Measurements from ENCODE around the gene TNKS2.
A peak's percentile ranks its signal among the peaks of the same experiment; 100 is the strongest.

TNKS2 gene

GRCh38 chr10:91797048-91797690 is 1.1 kb upstream of the TNKS2 start:
- TF ChIP-seq RAD21 (IDR thresholded peaks at IDR 0.05; ENCODE audit: low read depth) (no peak), TCF12 (IDR thresholded peaks at IDR 0.05; ENCODE audit: low read depth) (no peak), FOXM1 (IDR thresholded peaks at IDR 0.05; ENCODE audit: borderline replicate concordance, low read depth) (no peak), CREB1 (IDR thresholded peaks at IDR 0.05; ENCODE audit: low read depth) (no peak), MAX (IDR thresholded peaks at IDR 0.05) (no peak), EGR1 (IDR thresholded peaks at IDR 0.05) (no peak), EP300 (IDR thresholded peaks at IDR 0.05; ENCODE audit: borderline replicate concordance) (no peak), TEAD4 (IDR thresholded peaks at IDR 0.05) (no peak), TAF1 (IDR thresholded peaks at IDR 0.05; ENCODE audit: low read depth) (no peak), CEBPB (IDR thresholded peaks at IDR 0.05) (no peak)
- TF ChIP-seq, protein P1, sequence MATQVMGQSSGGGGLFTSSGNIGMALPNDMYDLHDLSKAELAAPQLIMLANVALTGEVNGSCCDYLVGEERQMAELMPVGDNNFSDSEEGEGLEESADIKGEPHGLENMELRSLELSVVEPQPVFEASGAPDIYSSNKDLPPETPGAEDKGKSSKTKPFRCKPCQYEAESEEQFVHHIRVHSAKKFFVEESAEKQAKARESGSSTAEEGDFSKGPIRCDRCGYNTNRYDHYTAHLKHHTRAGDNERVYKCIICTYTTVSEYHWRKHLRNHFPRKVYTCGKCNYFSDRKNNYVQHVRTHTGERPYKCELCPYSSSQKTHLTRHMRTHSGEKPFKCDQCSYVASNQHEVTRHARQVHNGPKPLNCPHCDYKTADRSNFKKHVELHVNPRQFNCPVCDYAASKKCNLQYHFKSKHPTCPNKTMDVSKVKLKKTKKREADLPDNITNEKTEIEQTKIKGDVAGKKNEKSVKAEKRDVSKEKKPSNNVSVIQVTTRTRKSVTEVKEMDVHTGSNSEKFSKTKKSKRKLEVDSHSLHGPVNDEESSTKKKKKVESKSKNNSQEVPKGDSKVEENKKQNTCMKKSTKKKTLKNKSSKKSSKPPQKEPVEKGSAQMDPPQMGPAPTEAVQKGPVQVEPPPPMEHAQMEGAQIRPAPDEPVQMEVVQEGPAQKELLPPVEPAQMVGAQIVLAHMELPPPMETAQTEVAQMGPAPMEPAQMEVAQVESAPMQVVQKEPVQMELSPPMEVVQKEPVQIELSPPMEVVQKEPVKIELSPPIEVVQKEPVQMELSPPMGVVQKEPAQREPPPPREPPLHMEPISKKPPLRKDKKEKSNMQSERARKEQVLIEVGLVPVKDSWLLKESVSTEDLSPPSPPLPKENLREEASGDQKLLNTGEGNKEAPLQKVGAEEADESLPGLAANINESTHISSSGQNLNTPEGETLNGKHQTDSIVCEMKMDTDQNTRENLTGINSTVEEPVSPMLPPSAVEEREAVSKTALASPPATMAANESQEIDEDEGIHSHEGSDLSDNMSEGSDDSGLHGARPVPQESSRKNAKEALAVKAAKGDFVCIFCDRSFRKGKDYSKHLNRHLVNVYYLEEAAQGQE (IDR thresholded peaks at IDR 0.05; ENCODE audit: low read depth), result no peak

GRCh38 chr10:91798649-91799611 is 704 bp downstream of the TNKS2 start:
- TF ChIP-seq NFIC (IDR thresholded peaks at IDR 0.05) (no peak), TCF12 (IDR thresholded peaks at IDR 0.05; ENCODE audit: low read depth) (no peak), TEAD4 (IDR thresholded peaks at IDR 0.05) (no peak), CREB1 (IDR thresholded peaks at IDR 0.05; ENCODE audit: low read depth) (peak; percentile 20; the same call in 1 of the 2 replicates), CEBPB (IDR thresholded peaks at IDR 0.05) (no peak), TAF1 (IDR thresholded peaks at IDR 0.05; ENCODE audit: low read depth) (no peak), MAX (IDR thresholded peaks at IDR 0.05) (no peak), EP300 (IDR thresholded peaks at IDR 0.05; ENCODE audit: borderline replicate concordance) (peak; percentile 31; the same call in 1 of the 2 replicates), YY1 (IDR thresholded peaks at IDR 0.05; ENCODE audit: low read depth) (no peak), FOXM1 (IDR thresholded peaks at IDR 0.05; ENCODE audit: borderline replicate concordance, low read depth) (peak; percentile 13; the same call in 1 of the 2 replicates), RAD21 (IDR thresholded peaks at IDR 0.05; ENCODE audit: low read depth) (no peak)
- TF ChIP-seq, protein P2, sequence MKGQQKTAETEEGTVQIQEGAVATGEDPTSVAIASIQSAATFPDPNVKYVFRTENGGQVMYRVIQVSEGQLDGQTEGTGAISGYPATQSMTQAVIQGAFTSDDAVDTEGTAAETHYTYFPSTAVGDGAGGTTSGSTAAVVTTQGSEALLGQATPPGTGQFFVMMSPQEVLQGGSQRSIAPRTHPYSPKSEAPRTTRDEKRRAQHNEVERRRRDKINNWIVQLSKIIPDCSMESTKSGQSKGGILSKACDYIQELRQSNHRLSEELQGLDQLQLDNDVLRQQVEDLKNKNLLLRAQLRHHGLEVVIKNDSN (IDR thresholded peaks at IDR 0.05), result no peak
- TF ChIP-seq, protein P1 (IDR thresholded peaks at IDR 0.05; ENCODE audit: low read depth), result no peak

DNA sequence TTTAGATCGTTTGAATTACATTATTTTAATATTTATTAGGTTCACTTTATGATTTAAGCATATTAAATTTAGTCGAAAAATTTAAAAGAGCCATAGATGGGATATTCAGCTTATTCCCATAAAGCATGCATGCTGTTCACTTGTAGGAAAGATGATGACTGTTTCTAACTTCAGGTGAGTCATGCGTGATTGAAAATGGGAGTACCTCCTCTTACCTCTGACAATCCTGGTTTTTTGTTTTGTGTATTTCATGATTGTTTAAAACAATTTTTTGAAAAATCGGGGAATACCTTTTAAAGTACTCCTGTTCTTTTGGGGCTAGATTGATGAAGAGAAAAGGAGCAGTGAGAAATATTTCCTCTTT is 1.4 kb downstream of the TNKS2 start:
- TF ChIP-seq TAF1 (IDR thresholded peaks at IDR 0.05; ENCODE audit: low read depth), result no peak
- TF ChIP-seq NFIC (IDR thresholded peaks at IDR 0.05), result no peak
- TF ChIP-seq TCF12 (IDR thresholded peaks at IDR 0.05; ENCODE audit: low read depth), result no peak
- no peak for TF ChIP-seq FOXM1 (IDR thresholded peaks at IDR 0.05; ENCODE audit: borderline replicate concordance, low read depth)

GRCh38 chr10:91800182-91800581 is 2.0 kb downstream of the TNKS2 start:
- TF ChIP-seq, protein P2 (IDR thresholded peaks at IDR 0.05), result no peak
- TF ChIP-seq NFIC (IDR thresholded peaks at IDR 0.05), result no peak

DNA sequence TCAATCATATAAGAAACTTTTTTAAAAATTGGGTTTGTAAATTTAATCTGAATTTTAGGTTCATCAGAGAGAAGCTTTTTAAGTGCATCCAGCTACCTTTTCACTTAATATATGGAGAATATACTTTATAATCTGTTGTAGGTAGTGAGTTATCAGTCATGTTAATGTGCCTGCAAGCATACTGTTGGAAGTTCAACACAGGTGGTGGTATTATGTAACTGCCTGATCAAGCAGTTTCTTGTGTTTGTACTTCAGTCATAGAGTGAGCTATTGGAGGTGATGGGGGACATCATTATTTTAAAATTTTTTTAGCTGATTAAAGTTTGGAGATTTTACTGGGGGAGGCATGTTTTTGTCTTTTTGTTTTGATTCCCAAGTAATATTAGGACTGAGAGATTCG is 2.5 kb downstream of the TNKS2 start:
- no peak for TF ChIP-seq TAF1 (IDR thresholded peaks at IDR 0.05; ENCODE audit: low read depth)
- no peak for TF ChIP-seq ZBTB7A (IDR thresholded peaks at IDR 0.05; ENCODE audit: low read depth)
- no peak for TF ChIP-seq EP300 (IDR thresholded peaks at IDR 0.05; ENCODE audit: borderline replicate concordance)
- no peak for TF ChIP-seq RAD21 (IDR thresholded peaks at IDR 0.05; ENCODE audit: low read depth)
- no peak for TF ChIP-seq CEBPB (IDR thresholded peaks at IDR 0.05)
- no peak for TF ChIP-seq CREB1 (IDR thresholded peaks at IDR 0.05; ENCODE audit: low read depth)
- TF ChIP-seq YY1 (IDR thresholded peaks at IDR 0.05; ENCODE audit: low read depth), result no peak
- TF ChIP-seq, protein P2 (IDR thresholded peaks at IDR 0.05), result no peak
- no peak for TF ChIP-seq FOXM1 (IDR thresholded peaks at IDR 0.05; ENCODE audit: borderline replicate concordance, low read depth)
- TF ChIP-seq TEAD4 (IDR thresholded peaks at IDR 0.05), result no peak
- TF ChIP-seq EGR1 (IDR thresholded peaks at IDR 0.05), result no peak
- TF ChIP-seq, protein P1 (IDR thresholded peaks at IDR 0.05; ENCODE audit: low read depth), result no peak
- no peak for TF ChIP-seq MAX (IDR thresholded peaks at IDR 0.05)
- no peak for TF ChIP-seq NFIC (IDR thresholded peaks at IDR 0.05)
- TF ChIP-seq TCF12 (IDR thresholded peaks at IDR 0.05; ENCODE audit: low read depth), result no peak

Measured in Ishikawa (cell line).